T-cell (primary cell): ENCODE measurements around the gene CELF6. TPM values are rescaled to one million over a fixed set of nuclear protein-coding genes. Genes with fewer than 3 reads are reported as not detected.
A peak's percentile ranks its signal among the peaks of the same experiment; 100 is the strongest.
"Not testable (repeated sequence)": the region's sequence is repeated elsewhere in the genome, so short reads cannot be mapped to it uniquely, and the experiment has no call there.

Experiments
- ATAC-seq, 4 experiments: fragments of 200-7000 bp in 3 of 4; fragments of 150-1000 bp in 1 of 4; cut with Tn5 transposase; replicated peaks in 1 of 4; 1 replicate in 3 of 4; 2 replicates in 1 of 4; pipeline ENCODE4 v1.10.0; 2021; ENCODE audit warnings: moderate library complexity in 3 of 4, mild to moderate bottlenecking in 2 of 4, moderate number of reproducible peaks in 1 of 4
- CTCF ChIA-PET, 2 donors: fragments of 300-600 bp; sonication (Branson Sonifier 250); formaldehyde crosslinking; loops; one replicate each; lab custom pipeline; 2022; ENCODE audit warnings: antibody characterized with exemption in 2 of 2; lab: Charles Lee
- POLR2A ChIA-PET, 2 donors: fragments of 300-600 bp; sonication (Branson Sonifier 250); formaldehyde crosslinking; loops; one replicate each; lab custom pipeline; 2022; ENCODE audit warnings: antibody characterized with exemption in 2 of 2; lab: Charles Lee
- DNase-seq, 35 experiments: peaks; one replicate each; pipeline versions ENCODE4 v3.0.0 to v3.0.0-alpha.2; 2013 to 2023
- H3K27ac ChIP-seq: one replicate; pipeline ENCODE4 v1.5.1; 2013; ENCODE audit warnings: low read length
- H3K27me3 ChIP-seq, 2 experiments: replicated peaks in 1 of 2; 1 replicate in 1 of 2; 2 replicates in 1 of 2; pipeline versions ENCODE4 v1.6.1 to v1.7.0; 2013; ENCODE audit warnings: low read length in 1 of 2, mixed read lengths in 1 of 2; ENCODE audit not compliant: control insufficient read depth in 2 of 2, insufficient read depth in 2 of 2; ENCODE audit errors: extremely low read depth in 1 of 2
- H3K36me3 ChIP-seq, 2 donors: 1 replicate in 1 of 2; 2 replicates in 1 of 2; pipeline versions ENCODE4 v1.6.1 to v1.7.0; 2013; ENCODE audit warnings: low read length in 1 of 2; ENCODE audit not compliant: control insufficient read depth in 2 of 2, insufficient read depth in 1 of 2; ENCODE audit errors: extremely low read depth in 1 of 2
- H3K4me1 ChIP-seq, 2 experiments: 1 replicate in 1 of 2; 2 replicates in 1 of 2; pipeline versions ENCODE4 v1.6.1 to v1.7.0; 2013; ENCODE audit warnings: low read length in 2 of 2, mixed read lengths in 1 of 2; ENCODE audit not compliant: insufficient read depth in 2 of 2, control insufficient read depth in 1 of 2; ENCODE audit errors: extremely low read depth in 1 of 2
- H3K4me3 ChIP-seq, 2 donors: 1 replicate in 1 of 2; 2 replicates in 1 of 2; pipeline versions ENCODE4 v1.5.1 to v1.7.0; 2013; ENCODE audit warnings: mild to moderate bottlenecking in 2 of 2, low read length in 1 of 2, moderate library complexity in 1 of 2; ENCODE audit not compliant: control insufficient read depth in 1 of 2; ENCODE audit errors: extremely low read depth in 1 of 2
- H3K9me3 ChIP-seq: 2 replicates; pipeline ENCODE4 v1.7.0; 2013
- H3K27ac Mint-ChIP-seq, 2 donors: one replicate each; pipeline ENCODE4 v1.8.0; 2020 to 2021; ENCODE audit warnings: mild to moderate bottlenecking in 2 of 2, mixed read lengths in 2 of 2
- H3K27me3 Mint-ChIP-seq, 2 donors: one replicate each; pipeline ENCODE4 v1.8.0; 2021 to 2022; ENCODE audit warnings: mixed read lengths in 2 of 2
- H3K36me3 Mint-ChIP-seq: one replicate; pipeline ENCODE4 v1.8.0; 2021; ENCODE audit warnings: mixed read lengths
- H3K4me1 Mint-ChIP-seq, 3 donors: one replicate each; pipeline ENCODE4 v1.8.0; 2020 to 2022; ENCODE audit warnings: mixed read lengths in 3 of 3, mild to moderate bottlenecking in 1 of 3
- H3K4me3 Mint-ChIP-seq, 3 donors: one replicate each; pipeline ENCODE4 v1.8.0; 2020 to 2022; ENCODE audit warnings: mild to moderate bottlenecking in 3 of 3, mixed read lengths in 3 of 3, moderate library complexity in 3 of 3
- H3K9me3 Mint-ChIP-seq, 3 donors: one replicate each; pipeline ENCODE4 v1.8.0; 2020 to 2022; ENCODE audit warnings: mixed read lengths in 3 of 3
- WGBS: methylation state at CpG from one replicate; pipeline ENCODE4 v1.1.5; 2013; ENCODE audit warnings: missing lambda C conversion rate; ENCODE audit not compliant: insufficient coverage; 5-methylcytosine and 5-hydroxymethylcytosine counted together
- total RNA-seq, 35 experiments: library from RNA in 6 of 35; stranded (reverse) in 6 of 35; fragments of 120-200 nt in 1 of 35; gene quantifications; one replicate each; pipeline versions ENCODE4 v1.2.1 to v1.2.4 and lab custom pipeline; 2013 to 2026

The CELF6 gene
- total RNA-seq, 5 donors from 2014 or later (not counting 1 experiment from before 2014, with no cell fraction given) = 1.8 to 5.6 (median 3.0) TPM

GRCh38 chr15:72280751-72281150 is 39.2 kb downstream of the CELF6 start:
- no peaks in the 10 kb centered on the region for H3K27me3 ChIP-seq
- ChIA-PET POLR2A (no interaction called here), CTCF (no interaction called here)
- Mint-ChIP-seq H3K27ac (no peak overlapping the region), H3K27me3 (no peaks in the 10 kb centered on the region), H3K36me3 (no peaks in the 10 kb centered on the region), H3K4me3 (no peak overlapping the region), H3K9me3 (no peaks in the 10 kb centered on the region), H3K4me1 (no peaks in the 10 kb centered on the region)
- H3K36me3 ChIP-seq = no peaks in the 10 kb centered on the region
- H3K4me1 ChIP-seq = no peaks in the 10 kb centered on the region
- no peaks in the 10 kb centered on the region for H3K9me3 ChIP-seq
- no peak for ATAC-seq
- H3K4me3 ChIP-seq = no peak overlapping the region
- 77% methylated on average over 2 of the region's 2 CpGs for WGBS
- H3K27ac ChIP-seq = no peak overlapping the region
- DNase-seq = no peak

GRCh38 chr15:72278737-72279136 is 41.2 kb downstream of the CELF6 start:
- ATAC-seq (no peak), DNase-seq (no peak)
- CTCF ChIA-PET = interaction anchor here in 1 of 2 donors (0.6 kb wide), 1 partner anchor 849 kb away, joined by 3 read pairs; no protein-coding TSS in a partner anchor
- no peaks in the 10 kb centered on the region for H3K9me3 Mint-ChIP-seq
- H3K9me3 ChIP-seq = no peaks in the 10 kb centered on the region
- H3K4me1 Mint-ChIP-seq = peaks cover 5 to 10% (median 6%) of the 10 kb centered on the region in 3 donors
- WGBS = no CpG with 5 or more reads among the region's 1 CpG
- POLR2A ChIA-PET = interaction anchor here in 1 of 2 donors (0.6 kb wide), 1 partner anchor 59 kb away, joined by 6 read pairs; no protein-coding TSS in a partner anchor
- H3K4me3 ChIP-seq = no peak overlapping the region
- no peak overlapping the region for H3K4me3 Mint-ChIP-seq
- no peaks in the 10 kb centered on the region for H3K36me3 Mint-ChIP-seq
- H3K27me3 ChIP-seq = no peaks in the 10 kb centered on the region
- H3K27me3 Mint-ChIP-seq = no peaks in the 10 kb centered on the region
- peaks cover 0 to under 1% of the 10 kb centered on the region in 2 experiments for H3K4me1 ChIP-seq
- no peaks in the 10 kb centered on the region for H3K36me3 ChIP-seq
- no peak overlapping the region for H3K27ac ChIP-seq
- no peak overlapping the region for H3K27ac Mint-ChIP-seq

GRCh38 chr15:72276326-72276700 is 43.6 kb downstream of the CELF6 start:
- Histone ChIP-seq H3K27ac (no peak overlapping the region), H3K9me3 (no peaks in the 10 kb centered on the region), H3K4me1 (peaks cover 11 to 17% of the 10 kb centered on the region in 2 experiments), H3K4me3 (no peak overlapping the region), H3K36me3 (no peaks in the 10 kb centered on the region), H3K27me3 (no peaks in the 10 kb centered on the region)
- DNase-seq (no peak), ATAC-seq (no peak)
- ChIA-PET POLR2A (no interaction called here), CTCF (no interaction called here)
- H3K27ac Mint-ChIP-seq = no peak overlapping the region
- H3K4me3 Mint-ChIP-seq = no peak overlapping the region
- no peaks in the 10 kb centered on the region for H3K36me3 Mint-ChIP-seq
- H3K9me3 Mint-ChIP-seq = no peaks in the 10 kb centered on the region
- peaks cover 23 to 28% (median 24%) of the 10 kb centered on the region in 3 donors for H3K4me1 Mint-ChIP-seq
- H3K27me3 Mint-ChIP-seq = no peaks in the 10 kb centered on the region

- H3K9me3 ChIP-seq, H3K27me3 Mint-ChIP-seq, H3K27ac Mint-ChIP-seq, DNase-seq, POLR2A ChIA-PET, H3K27ac ChIP-seq, ATAC-seq, H3K4me3 Mint-ChIP-seq, H3K4me3 ChIP-seq, H3K9me3 Mint-ChIP-seq, CTCF ChIA-PET, H3K36me3 Mint-ChIP-seq, H3K36me3 ChIP-seq, H3K27me3 ChIP-seq: not testable (repeated sequence)
- H3K4me1 ChIP-seq = peaks cover 15 to 17% of the 10 kb centered on the region in 2 experiments
- H3K4me1 Mint-ChIP-seq = peaks cover 29 to 33% (median 29%) of the 10 kb centered on the region in 3 donors
Measured at GRCh38 chr15:72275635-72276325, 44.2 kb downstream of the CELF6 start.

- Histone ChIP-seq H3K9me3 (no peaks in the 10 kb centered on the region), H3K4me3 (peak overlapping the region; percentile 39 to 50), H3K4me1 (peaks cover 17% of the 10 kb centered on the region in 2 experiments), H3K27me3 (no peaks in the 10 kb centered on the region), H3K27ac (peak overlapping the region; percentile 48), H3K36me3 (peaks cover 0 to 12% of the 10 kb centered on the region in 2 donors)
- Mint-ChIP-seq H3K9me3 (no peaks in the 10 kb centered on the region), H3K4me1 (peaks cover 41 to 49% (median 43%) of the 10 kb centered on the region in 3 donors), H3K4me3 (peak overlapping the region; percentile 83), H3K27ac (peak overlapping the region; percentile 93 to 95), H3K36me3 (peaks cover 10% of the 10 kb centered on the region), H3K27me3 (no peaks in the 10 kb centered on the region)
- 5% methylated on average over 4 of the region's 10 CpGs for WGBS
- CTCF ChIA-PET = interaction anchor here in 1 of 2 donors (1.9 to 2.4 kb wide), 2 partner anchors 46 to 72 kb away, joined by 5 to 18 read pairs; no protein-coding TSS in a partner anchor
- DNase-seq (no peak), ATAC-seq (no peak)
- POLR2A ChIA-PET = no interaction called here
Measured at GRCh38 chr15:72272997-72273352, 47.0 kb downstream of the CELF6 start.

GRCh38 chr15:72272213-72272996 is 47.6 kb downstream of the CELF6 start, which contains the start of gene PARP6:
Gene PARP6 (minus strand): TSS chr15:72272554. CDS start chr15:72267477, 5,077 bp downstream.
- WGBS = under 1% methylated on average over 79 of the region's 82 CpGs
- ChIA-PET POLR2A (interaction anchor here in 1 of 2 donors (0.9 kb wide), 1 partner anchor 35 kb away, joined by 4 read pairs; no protein-coding TSS in a partner anchor), CTCF (interaction anchor here in 1 of 2 donors (1.0 to 2.4 kb wide), 3 partner anchors 44 to 72 kb away, joined by 3 to 18 read pairs (median 5); no protein-coding TSS in a partner anchor)
- Histone ChIP-seq H3K9me3 (no peaks in the 10 kb centered on the region), H3K27me3 (no peaks in the 10 kb centered on the region), H3K4me3 (peak within 1 kb of the TSS; percentile 74 to 82), H3K27ac (peak within 1 kb of the TSS; percentile 77), H3K36me3 (peaks cover 2 to 18% of the 10 kb centered on the region in 2 donors), H3K4me1 (peaks cover 17% of the 10 kb centered on the region in 2 experiments)
- peak; percentile 94 to 97 (median 96) for ATAC-seq
- Mint-ChIP-seq H3K36me3 (peaks cover 11% of the 10 kb centered on the region), H3K27me3 (no peaks in the 10 kb centered on the region), H3K4me3 (peak within 1 kb of the TSS; percentile 83 to 89 (median 83)), H3K4me1 (peaks cover 41 to 49% (median 43%) of the 10 kb centered on the region in 3 donors), H3K27ac (peak within 1 kb of the TSS; percentile 93 to 95), H3K9me3 (no peaks in the 10 kb centered on the region)
- DNase-seq = peak; percentile 95 to 100 (median 98)
